HG02973 (cell line): Measurements from ENCODE around the gene YWHAQ.
"Not testable (repeated sequence)": the region's sequence is repeated elsewhere in the genome, so short reads cannot be mapped to it uniquely, and the experiment has no call there.

Experiments used
- ATAC-seq: cut with Tn5 transposase; IDR thresholded peaks from one replicate; pipeline ENCODE4 v1.9.1; 2021; ENCODE audit warnings: moderate library complexity; ENCODE audit not compliant: unreplicated experiment

The YWHAQ gene

GRCh38 chr2:9631878-9632700, 1.3 kb upstream of the YWHAQ start:
- ATAC-seq = no peak

GRCh38 chr2:9631553-9631819, 689 bp upstream of the YWHAQ start:
- ATAC-seq = no peak

- ATAC-seq = peak; percentile 42
Observed at GRCh38 chr2:9630117-9630735, 571 bp downstream of the YWHAQ start.

- ATAC-seq = no peak
Observed at GRCh38 chr2:9629222-9630116, 1.3 kb downstream of the YWHAQ start.

GRCh38 chr2:9627310-9627709, 3.5 kb downstream of the YWHAQ start:
- no peak for ATAC-seq

GRCh38 chr2:9623151-9623550, 7.6 kb downstream of the YWHAQ start:
- ATAC-seq = no peak

- ATAC-seq = not testable (repeated sequence)
Observed at GRCh38 chr2:9621655-9622054, 9.1 kb downstream of the YWHAQ start.

- no peak for ATAC-seq
Observed at GRCh38 chr2:9618410-9618809, 12.4 kb downstream of the YWHAQ start.

- no peak for ATAC-seq
Observed at GRCh38 chr2:9617749-9618148, 13.0 kb downstream of the YWHAQ start.

GRCh38 chr2:9617296-9617695, 13.5 kb downstream of the YWHAQ start:
- no peak for ATAC-seq

- ATAC-seq = no peak
Observed at GRCh38 chr2:9614562-9614961, 16.2 kb downstream of the YWHAQ start.

GRCh38 chr2:9613291-9613690, 17.5 kb downstream of the YWHAQ start:
- ATAC-seq = no peak

GRCh38 chr2:9611549-9611912, 19.3 kb downstream of the YWHAQ start:
- ATAC-seq = not testable (repeated sequence)

GRCh38 chr2:9610781-9611548, 19.8 kb downstream of the YWHAQ start:
- ATAC-seq = no peak

- not testable (repeated sequence) for ATAC-seq
Observed at GRCh38 chr2:9608491-9608890, 22.3 kb downstream of the YWHAQ start.

- ATAC-seq = no peak
Observed at GRCh38 chr2:9602412-9602811, 28.4 kb downstream of the YWHAQ start.

- ATAC-seq = no peak
Observed at GRCh38 chr2:9601397-9601796, 29.4 kb downstream of the YWHAQ start.

- no peak for ATAC-seq
Observed at GRCh38 chr2:9599430-9599829, 31.4 kb downstream of the YWHAQ start.

- ATAC-seq = no peak
Observed at GRCh38 chr2:9596621-9597311, 34.0 kb downstream of the YWHAQ start.

- no peak for ATAC-seq
Observed at GRCh38 chr2:9595746-9596145, 35.1 kb downstream of the YWHAQ start.
